SK-MEL-5 (cell line): ENCODE measurements around the gene LRRN2. TPM values are rescaled to one million over a fixed set of nuclear protein-coding genes. Genes with fewer than 3 reads are reported as not detected.

Experiments used
- DNase-seq: peaks from one replicate; pipeline ENCODE4 v3.0.0-alpha.2; 2016; ENCODE audit warnings: low read depth, low spot score
- in situ Hi-C: cut with HindIII; loops from 2 replicates; pipeline ENCODE4 v1.10.0; 2016; ENCODE audit warnings: low sequenced_read_pairs, high pct_unique_total_duplicates, low pct_unique_long_range_greater_than_20kb
- total RNA-seq: library from RNA; depleted of rRNA; stranded (reverse); fragments of >200 nt; shearing (Covaris generic); gene quantifications from 2 replicates; pipeline ENCODE4 v1.2.3, GENCODE V29; 2014

Gene LRRN2
- total RNA-seq, 1 experiment from 2014 or later, result not detected

DNA sequence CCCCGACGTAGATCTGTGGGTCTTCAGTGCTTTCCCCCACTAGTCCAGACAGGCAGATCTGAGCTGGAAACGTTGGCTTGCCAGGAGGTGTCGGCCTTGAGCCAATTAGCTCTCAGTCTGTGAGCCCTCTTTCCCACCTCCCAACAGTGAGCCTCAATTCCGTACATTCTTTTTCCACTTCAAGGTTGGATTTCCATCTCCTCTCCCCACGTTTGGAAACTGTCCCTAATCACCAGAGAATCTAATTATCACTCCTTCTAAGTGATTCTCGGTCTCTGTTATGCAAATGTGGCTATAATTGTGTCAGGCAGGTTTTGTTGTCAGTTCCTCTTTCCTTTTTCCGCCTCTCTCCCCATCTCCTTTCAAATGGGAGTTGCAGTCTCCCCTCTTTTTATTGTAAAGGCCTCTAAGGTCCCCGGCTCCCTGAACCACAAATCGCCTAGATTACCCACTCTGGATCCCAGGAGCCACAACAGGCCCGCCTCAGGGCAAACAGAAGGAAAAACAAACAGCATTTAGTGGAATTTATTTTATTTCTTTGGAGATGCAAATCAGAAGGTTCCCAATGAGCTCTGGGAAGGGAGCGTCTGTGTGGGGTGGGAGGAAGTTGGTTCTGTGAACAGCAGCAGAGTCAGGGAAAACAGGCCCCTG is 29.4 kb upstream of the LRRN2 start:
- in situ Hi-C loops, result no loop called here
- peak; percentile 24 for DNase-seq

DNA sequence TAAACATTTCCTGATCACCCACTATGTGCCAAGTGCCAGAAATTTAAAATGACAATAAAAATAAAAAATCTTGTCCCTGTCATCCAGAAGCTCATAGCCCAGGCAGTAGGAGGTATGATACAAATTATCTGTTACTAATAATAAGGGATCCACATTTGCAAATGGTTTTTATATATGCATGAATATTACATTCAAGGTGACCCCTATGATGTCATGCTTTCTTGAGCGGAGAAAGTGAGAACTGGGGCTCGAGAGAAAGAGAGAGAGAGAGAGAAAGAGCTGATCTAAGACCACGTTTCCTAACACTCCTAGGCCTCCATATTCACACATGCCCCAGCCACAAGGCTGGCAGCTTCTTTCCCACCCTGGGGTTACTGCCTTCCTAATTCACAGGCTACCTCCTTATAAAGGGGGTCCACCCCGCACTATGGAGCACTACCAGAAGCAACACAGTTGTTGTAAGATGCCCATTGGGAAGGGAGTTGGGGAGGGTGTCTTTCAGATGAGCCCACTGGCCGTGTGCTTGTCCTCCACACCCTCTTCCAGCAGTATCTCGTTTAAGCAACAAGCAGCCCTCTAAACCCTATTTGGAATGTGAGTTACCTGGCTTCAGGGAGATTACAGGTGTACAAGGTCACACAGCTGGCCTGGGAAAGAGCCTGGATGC is 28.8 kb upstream of the LRRN2 start:
- in situ Hi-C loops, result no loop called here

DNA sequence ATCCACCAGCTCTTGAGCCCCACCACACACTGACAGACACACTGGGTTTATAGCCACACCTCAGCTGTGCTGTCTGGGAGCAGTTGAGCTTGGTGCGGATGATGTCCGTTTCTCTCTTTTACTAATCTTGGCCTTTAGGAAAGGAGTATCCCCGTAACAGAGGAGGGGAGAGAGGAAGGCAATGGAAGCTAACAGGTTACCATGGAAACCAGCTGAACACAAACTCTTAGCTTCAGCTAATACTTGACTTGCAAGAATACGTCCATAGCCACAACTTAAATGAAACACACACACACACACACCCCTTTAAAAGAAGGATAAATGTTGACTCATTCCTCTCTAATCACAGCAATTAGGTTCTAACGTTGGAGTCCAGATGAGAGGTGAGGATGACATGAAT is 28.0 kb upstream of the LRRN2 start:
- DNase-seq, result no peak
- in situ Hi-C loops, result no loop called here

More for the DNA sequence above, 28.8 kb upstream of the LRRN2 start:
- DNase-seq, result no peak

DNA sequence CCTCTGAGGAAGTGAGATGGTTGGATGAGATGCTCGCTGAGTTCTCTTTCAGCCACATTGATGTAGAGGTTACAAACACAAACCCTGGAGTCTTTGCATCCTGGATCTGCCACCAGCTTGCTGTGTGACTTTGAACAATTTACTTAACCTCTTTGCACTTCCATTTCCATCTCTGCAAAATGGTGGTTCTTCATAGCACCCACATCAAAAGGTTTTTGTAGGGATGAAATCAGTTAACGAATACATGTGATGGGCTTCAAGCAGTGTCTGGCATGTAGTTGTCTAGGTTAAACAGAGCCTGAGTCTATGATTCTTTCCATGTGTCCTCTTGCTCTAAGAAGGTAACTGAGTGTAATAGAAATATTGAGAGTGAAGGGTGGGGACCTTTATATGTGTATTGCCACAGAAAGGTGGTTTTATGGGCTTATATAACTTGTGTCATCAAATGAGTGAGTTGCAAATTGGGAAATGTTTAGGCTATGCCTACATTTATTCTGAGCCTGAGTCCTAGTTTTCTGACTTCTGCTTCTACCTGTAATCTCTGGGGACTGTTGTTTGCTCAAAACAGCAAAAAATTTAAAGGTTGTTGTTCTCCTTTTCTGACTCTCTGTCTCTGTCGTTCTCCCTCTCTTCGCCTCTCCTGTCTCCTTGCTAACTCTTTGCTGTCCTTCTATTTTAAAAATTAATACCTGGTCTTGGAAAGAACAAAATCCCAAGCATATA is 27.3 kb upstream of the LRRN2 start:
- DNase-seq, result no peak
- in situ Hi-C loops, result no loop called here

DNA sequence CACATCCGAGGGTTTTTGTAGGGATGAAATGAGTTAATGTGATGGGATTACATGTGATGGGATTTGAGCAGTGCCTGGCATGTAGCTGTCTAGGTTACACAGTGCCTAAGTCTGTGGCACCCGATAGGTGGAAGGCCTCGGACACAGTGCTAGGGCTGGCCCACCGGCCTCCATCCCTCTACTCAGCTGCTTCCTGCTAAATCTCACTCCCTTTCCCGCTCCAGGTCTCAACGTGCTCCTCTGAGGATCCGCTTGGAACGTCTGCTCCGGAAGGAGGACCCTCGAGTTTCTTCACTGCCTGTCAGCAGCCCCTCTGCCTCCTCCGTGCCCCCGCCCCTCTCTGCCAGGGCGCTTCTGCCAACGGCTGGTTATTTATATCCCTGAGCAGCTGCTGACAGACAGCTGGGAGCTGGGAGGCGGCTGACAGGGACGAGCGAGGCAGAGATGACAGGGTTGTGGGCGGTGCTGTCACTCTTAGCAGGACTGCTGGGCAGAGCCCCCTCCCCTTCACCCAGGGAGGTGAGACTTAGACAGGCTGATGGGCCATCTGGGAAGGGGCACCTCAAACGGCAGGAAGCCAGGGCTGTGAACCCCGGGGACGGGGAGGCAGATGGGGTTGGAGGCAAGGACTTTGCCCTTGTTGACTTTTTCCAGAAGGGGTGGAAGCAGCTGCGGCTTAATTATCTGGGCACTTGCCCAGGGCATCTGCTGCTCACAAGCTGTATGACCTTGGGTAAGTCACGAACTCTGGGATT is 26.6 kb upstream of the LRRN2 start:
- in situ Hi-C loops, result no loop called here
- no peak for DNase-seq

DNA sequence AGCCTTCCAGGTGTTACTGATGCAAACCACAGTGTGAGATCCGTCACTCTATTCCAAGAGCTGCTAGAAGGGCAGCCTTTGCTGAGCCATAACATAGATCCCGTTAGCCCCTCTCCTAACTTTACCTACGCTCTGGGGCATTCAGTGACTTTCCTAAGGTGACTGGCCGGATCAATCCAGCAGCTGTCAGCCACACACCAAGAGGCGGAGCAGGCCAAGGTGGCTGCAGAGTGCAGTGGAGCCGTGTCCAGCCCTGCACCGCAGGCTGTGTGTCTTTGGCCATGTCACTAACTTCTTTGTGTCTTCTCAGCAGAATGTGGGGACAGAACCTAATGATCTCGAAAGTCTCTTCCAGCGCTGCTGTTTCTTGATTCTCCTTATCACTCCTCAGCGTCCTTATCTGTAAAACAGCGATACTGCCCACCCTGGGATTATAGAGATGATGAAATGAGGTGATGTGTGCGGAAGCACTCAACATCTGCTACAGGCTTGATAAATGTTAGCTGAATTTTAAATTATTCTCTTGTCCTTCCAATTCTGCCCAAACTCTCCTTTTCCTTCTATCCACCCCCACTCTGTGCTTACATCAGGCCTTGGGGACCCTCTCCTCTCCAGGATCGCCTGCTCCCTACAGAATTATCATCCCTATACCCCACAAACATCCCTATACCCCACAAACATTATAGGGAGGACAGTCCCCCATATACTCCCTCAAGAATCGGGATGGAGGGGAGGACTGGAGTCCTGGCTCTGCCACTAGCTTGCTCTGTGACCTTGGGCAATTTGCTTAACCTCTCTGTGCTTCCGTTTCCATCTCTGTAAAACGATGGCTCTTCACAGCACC is 25.8 kb upstream of the LRRN2 start:
- in situ Hi-C loops, result no loop called here
- no peak for DNase-seq

DNA sequence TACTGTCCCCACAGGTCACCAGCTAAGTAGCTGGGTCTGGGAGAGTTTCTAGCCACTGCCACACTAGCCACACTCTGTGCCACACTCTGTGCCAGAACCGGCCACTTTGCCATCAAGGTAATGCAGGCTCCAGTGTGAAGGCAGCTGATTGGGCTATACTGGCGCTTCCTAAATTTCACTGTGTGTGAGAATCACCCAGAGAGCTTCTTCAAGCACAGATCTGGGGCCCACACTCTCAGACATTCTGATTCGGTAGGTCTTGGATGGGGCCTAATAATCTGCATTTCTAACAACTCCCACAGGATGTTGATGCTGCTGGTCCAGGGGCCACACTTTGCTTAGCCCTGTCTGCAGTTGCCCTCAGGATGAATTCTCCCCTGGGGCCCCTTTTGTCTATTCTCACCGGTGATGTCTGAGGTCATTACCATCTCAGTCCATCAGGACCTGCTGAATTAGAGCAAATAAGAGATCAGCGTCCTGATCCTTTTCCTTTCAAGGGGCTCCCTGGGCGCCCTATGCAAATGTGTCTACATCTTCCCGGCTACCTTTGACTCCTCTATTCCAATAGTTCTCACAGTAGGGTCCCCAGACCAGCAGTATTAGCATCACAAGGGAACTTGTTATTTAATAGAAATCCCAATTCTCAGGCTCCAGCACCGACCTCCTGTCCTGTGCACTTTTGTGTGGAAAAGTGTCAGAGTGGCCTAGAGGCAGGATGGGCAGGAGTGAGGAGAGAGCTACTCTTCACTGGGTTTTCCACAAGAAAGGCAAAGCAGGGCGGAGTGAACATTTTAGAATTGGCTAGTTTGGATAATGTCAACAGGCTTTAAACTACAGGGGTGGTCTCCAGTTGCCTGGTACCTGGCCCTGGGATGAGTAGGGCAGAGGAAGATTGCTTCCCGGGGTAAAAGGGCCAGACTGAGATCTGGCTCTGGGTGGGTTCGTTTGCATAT is 24.7 kb upstream of the LRRN2 start:
- in situ Hi-C loops, result no loop called here

DNA sequence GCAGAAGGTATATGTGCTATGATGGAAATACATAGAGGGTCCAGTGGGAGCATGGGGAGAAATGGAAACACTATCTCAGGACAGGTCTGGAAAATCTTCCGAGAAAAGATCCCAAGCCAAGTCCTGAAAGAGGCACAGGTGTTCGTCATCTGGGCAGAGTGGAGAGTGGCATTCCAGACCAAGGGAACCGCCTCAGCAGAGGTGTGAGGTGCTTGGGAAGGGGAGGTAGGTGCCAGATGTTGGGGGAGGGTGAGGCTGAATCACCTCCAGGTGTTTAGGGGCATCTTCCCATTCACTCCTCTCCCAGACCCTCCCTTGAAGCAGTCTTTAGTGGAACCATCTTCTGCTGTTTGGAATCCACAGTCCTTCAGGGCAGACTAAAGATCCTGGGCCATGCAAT is 23.5 kb upstream of the LRRN2 start:
- DNase-seq, result no peak
- in situ Hi-C loops, result no loop called here

More for the DNA sequence above, 24.7 kb upstream of the LRRN2 start:
- DNase-seq, result no peak

DNA sequence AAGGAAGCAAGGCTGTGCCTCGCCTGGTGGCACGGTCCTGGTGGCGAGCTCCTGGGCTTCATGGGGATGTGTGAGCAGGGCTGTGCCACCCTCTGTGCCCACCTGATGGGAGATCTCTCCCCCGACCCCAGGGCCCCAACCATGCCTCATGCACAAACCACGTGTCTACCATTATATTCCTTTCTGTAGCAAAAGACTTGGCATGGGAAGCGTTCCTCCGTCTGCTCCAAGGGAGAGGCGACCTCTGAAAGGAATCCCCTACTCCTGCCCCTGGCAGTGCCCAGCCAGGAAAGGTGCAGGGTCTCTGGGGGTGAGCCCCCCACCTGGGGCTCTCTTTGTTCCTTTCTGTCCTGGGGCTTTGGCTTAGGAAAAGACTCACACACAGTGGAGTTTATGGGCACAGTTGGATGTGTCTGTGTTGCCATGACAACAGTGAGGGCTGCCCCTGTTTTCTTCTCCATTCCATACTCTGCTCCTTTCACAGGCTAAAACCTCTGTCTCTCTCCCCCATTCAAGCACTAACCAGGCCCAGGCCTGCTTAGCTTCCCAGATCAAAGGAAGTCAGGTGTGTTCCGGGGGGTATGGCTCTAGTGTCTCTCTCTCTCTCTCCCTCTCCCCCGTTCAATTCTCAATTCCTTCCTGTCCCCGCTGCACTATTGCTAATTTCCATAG is 21.4 kb upstream of the LRRN2 start:
- no peak for DNase-seq
- in situ Hi-C loops, result no loop called here

DNA sequence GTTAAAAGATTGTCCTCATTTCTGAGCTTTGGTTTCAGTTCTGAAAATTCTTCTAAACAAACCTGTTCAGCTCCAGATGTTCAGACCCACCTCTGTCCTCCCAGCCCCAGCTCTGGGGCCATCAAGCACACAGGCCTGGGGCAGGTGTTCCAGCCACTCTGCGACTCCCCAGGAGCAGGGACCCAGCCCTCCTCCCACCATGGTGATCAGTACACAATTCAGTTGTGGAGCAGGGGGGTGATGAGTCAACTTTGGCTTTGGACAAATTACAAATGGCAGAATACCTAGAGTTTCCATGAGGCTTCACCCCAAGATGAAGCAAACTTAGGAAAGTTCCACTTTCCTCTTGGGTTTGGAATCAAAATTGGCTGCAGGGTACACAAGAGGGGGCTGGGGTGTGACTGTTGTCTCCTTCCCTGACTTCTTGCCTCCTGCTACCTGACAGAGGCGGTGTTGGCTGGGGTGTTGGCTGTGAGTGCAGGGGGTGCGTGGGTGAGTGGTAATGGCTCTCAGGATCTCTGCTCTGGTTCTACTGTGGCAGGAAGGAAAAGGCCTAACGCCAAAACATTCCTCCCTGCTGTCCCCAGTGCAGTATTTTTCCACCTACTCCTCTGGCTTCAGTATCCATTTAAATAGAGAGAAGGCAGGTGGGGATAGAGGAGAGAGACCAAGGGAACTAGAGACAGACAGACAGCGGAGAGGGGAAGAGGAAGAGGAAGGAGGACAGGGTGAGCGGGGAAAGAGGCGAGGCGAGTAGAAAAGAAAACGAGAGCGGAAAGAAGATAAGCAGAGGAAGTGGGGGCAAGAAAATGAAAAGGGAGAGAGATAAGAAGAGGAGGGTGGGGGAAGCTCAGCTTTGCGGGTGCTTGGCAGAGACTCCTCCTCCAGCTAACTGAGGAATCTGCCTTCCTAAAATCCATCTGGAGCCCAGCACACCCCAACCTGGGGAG is 20.6 kb upstream of the LRRN2 start:
- in situ Hi-C loops, result no loop called here
- no peak for DNase-seq

DNA sequence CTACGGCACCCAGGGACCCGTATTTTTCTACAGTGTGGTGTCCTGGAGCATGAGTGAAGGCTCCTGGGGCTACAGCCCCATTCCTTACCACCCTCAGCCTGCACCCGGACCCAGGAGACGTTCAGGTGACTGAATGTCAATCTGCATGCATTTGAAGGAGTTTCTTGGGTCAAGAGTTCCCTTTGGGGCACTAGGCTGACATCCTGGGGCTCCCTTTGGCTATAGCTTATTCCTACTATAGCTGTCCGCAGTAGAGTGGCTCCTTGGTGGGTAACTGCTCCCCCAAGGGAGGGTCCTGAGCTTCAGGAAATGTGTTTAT is 19.9 kb upstream of the LRRN2 start:
- no peak for DNase-seq
- in situ Hi-C loops, result no loop called here

DNA sequence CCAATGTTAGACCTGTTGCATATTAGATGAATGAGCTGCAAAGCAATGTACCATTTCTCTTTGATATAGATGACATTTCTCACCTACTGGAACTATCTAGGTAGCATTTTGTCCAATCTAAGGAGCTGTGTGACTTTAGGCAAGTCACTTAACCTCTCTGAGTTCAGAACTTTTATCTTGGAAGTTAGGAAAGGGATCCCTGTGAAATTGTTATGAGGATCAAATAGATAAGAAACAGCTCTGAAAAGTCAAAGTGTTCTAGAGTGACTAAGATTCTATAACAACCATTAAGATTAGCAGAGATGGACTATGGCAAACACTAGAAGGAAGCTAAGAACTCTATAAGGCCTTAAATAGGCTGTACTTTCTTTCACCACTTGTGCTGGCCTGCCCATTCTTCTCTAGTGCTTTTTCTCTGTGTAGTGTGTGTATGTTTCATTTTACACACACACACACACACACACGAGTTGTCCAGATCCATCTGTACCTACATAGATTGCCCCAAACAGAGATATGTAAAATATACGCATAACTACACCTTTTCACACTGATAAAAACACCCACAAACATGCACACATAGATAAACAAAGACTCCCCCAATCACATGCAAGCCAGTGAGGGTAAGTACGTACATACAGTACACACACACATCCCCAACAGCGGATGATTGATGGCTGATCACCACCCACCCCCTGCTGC is 19.4 kb upstream of the LRRN2 start:
- no peak for DNase-seq
- in situ Hi-C loops, result no loop called here

DNA sequence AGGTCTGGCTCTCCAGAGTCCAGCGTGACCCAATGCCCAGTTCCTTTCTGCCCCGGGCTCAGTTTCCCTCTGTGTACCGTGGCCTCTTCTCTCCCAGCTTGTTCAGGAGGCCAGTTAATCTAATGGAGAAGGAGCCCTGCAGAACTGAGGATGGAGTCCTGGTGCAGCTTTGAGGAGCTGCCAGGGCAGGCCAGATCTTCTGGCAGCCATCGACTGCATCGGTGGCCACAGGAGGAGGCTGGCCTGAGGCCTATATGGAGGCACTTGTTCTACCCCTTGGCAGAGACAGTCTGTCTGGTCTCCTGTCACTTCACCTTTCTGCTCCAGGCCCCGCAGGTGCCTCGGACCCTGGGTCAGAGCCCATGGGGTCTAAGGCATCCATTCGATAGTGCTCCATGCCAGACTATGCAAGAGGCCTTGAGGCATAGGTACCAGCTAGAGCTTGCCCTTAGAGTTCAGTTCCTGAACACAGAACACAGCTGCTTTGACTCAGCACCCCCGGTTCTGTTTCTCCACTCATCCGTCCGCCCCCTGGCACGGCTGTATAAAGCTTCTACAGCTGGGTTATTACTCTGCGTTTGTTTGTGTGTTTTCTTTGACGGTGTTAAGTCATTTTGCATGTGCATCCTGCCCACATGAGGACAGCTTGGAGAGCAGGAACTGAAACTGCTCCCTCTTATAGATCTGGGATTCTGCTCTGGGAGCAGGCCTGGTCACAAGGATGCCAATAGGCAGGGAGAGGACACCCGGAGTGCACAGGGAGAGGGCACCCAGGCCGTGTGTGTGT is 18.5 kb upstream of the LRRN2 start:
- in situ Hi-C loops, result no loop called here
- DNase-seq, result no peak

DNA sequence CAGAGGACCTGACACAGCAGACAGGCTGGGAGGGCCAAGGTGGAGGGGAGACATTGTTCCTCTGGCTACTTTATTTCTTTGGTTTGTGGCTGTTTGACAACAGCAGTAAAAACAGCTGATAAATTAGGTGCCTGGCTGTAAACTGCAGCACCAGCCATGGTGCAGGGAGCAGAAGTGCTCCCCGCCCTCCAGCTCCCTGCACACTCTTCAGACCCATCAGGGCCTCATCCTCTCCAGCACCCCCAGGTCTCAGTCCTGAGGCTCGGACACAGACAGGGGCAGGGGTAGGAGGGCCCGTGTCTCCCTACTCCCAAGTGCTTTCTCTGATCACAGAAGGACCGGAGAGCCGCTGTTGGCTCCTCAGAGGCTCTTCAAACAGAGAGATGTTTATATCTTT is 17.7 kb upstream of the LRRN2 start:
- in situ Hi-C loops, result no loop called here
- no peak for DNase-seq
